HUES6 (cell line): Measurements from ENCODE around the gene KNCN.

Experiments
- H3K27ac ChIP-seq: 2 replicates; pipeline ENCODE4 v1.7.0; 2013; ENCODE audit warnings: low read depth, mild to moderate bottlenecking, low read length, inconsistent platforms
- H3K27me3 ChIP-seq: 2 replicates; pipeline ENCODE4 v1.6.1; 2013; ENCODE audit warnings: low read length; ENCODE audit not compliant: control insufficient read depth, insufficient read depth
- H3K36me3 ChIP-seq: 2 replicates; pipeline ENCODE4 v1.6.1; 2013; ENCODE audit warnings: low read length; ENCODE audit not compliant: control insufficient read depth, insufficient read depth
- H3K4me1 ChIP-seq: 2 replicates; pipeline ENCODE4 v1.6.1; 2013; ENCODE audit warnings: low read length; ENCODE audit not compliant: control insufficient read depth, insufficient read depth
- H3K4me3 ChIP-seq: 2 replicates; pipeline ENCODE4 v1.5.1; 2013; ENCODE audit warnings: low read depth, low read length
- H3K9ac ChIP-seq: one replicate; pipeline ENCODE4 v1.6.1; 2013; ENCODE audit warnings: mild to moderate bottlenecking, low read length
- H3K9me3 ChIP-seq: 2 replicates; pipeline ENCODE4 v1.6.1; 2013; ENCODE audit warnings: low read depth, low read length; ENCODE audit not compliant: control insufficient read depth, insufficient read depth

Gene KNCN

GRCh38 chr1:46553506-46553905 is 2.1 kb upstream of the KNCN start:
- H3K9me3 ChIP-seq, result no peaks in the 10 kb centered on the region
- H3K4me3 ChIP-seq, result no peak overlapping the region
- no peak overlapping the region for H3K9ac ChIP-seq
- no peak overlapping the region for H3K27ac ChIP-seq
- peaks cover 22% of the 10 kb centered on the region for H3K4me1 ChIP-seq
- H3K36me3 ChIP-seq, result no peaks in the 10 kb centered on the region
- peaks cover 10% of the 10 kb centered on the region; the same call in 1 of the 2 replicates for H3K27me3 ChIP-seq

- Histone ChIP-seq H3K27ac (no peak overlapping the region), H3K27me3 (peaks cover 13% of the 10 kb centered on the region), H3K4me3 (no peak overlapping the region), H3K9me3 (no peaks in the 10 kb centered on the region), H3K36me3 (no peaks in the 10 kb centered on the region), H3K4me1 (peaks cover 13% of the 10 kb centered on the region), H3K9ac (no peak overlapping the region)
Measured at GRCh38 chr1:46552357-46553237, 1.1 kb upstream of the KNCN start.

GRCh38 chr1:46550751-46551231 is 656 bp downstream of the KNCN start:
- Histone ChIP-seq H3K4me1 (peaks cover 13% of the 10 kb centered on the region), H3K27ac (no peak overlapping the region), H3K9me3 (no peaks in the 10 kb centered on the region), H3K27me3 (peaks cover 32% of the 10 kb centered on the region), H3K36me3 (no peaks in the 10 kb centered on the region), H3K9ac (no peak overlapping the region), H3K4me3 (no peak overlapping the region)

GRCh38 chr1:46549697-46550681 is 1.5 kb downstream of the KNCN start:
- Histone ChIP-seq H3K4me3 (no peak overlapping the region), H3K4me1 (peaks cover 13% of the 10 kb centered on the region), H3K9ac (peak overlapping the region; percentile 21), H3K27me3 (peaks cover 40% of the 10 kb centered on the region), H3K9me3 (no peaks in the 10 kb centered on the region), H3K27ac (no peak overlapping the region), H3K36me3 (no peaks in the 10 kb centered on the region)

- Histone ChIP-seq H3K27me3 (peaks cover 62% of the 10 kb centered on the region), H3K36me3 (no peaks in the 10 kb centered on the region), H3K4me1 (peaks cover 26% of the 10 kb centered on the region), H3K4me3 (no peak overlapping the region), H3K9me3 (no peaks in the 10 kb centered on the region), H3K27ac (no peak overlapping the region), H3K9ac (no peak overlapping the region)
Measured at GRCh38 chr1:46547481-46548383, 3.7 kb downstream of the KNCN start.

GRCh38 chr1:46546210-46546609 is 5.2 kb downstream of the KNCN start:
- Histone ChIP-seq H3K4me3 (no peak overlapping the region), H3K27ac (no peak overlapping the region), H3K27me3 (peaks cover 77% of the 10 kb centered on the region), H3K9me3 (no peaks in the 10 kb centered on the region), H3K36me3 (no peaks in the 10 kb centered on the region), H3K9ac (no peak overlapping the region), H3K4me1 (peaks cover 26% of the 10 kb centered on the region)

GRCh38 chr1:46545784-46546183 is 5.7 kb downstream of the KNCN start:
- Histone ChIP-seq H3K36me3 (no peaks in the 10 kb centered on the region), H3K27ac (no peak overlapping the region), H3K4me1 (peaks cover 24% of the 10 kb centered on the region), H3K4me3 (no peak overlapping the region), H3K9ac (no peak overlapping the region), H3K9me3 (no peaks in the 10 kb centered on the region), H3K27me3 (peaks cover 82% of the 10 kb centered on the region)

GRCh38 chr1:46544561-46545240 is 6.7 kb downstream of the KNCN start:
- H3K27me3 ChIP-seq, result peaks cover 84% of the 10 kb centered on the region

GRCh38 chr1:46543761-46544560 is 7.5 kb downstream of the KNCN start:
- Histone ChIP-seq H3K9me3 (no peaks in the 10 kb centered on the region), H3K4me1 (peaks cover 13% of the 10 kb centered on the region), H3K27ac (no peak overlapping the region), H3K4me3 (peak overlapping the region; percentile 56), H3K36me3 (no peaks in the 10 kb centered on the region), H3K9ac (no peak overlapping the region), H3K27me3 (peaks cover 90% of the 10 kb centered on the region)

More at GRCh38 chr1:46544561-46545240, 6.7 kb downstream of the KNCN start:
- no peak overlapping the region for H3K27ac ChIP-seq
- H3K9me3 ChIP-seq, result no peaks in the 10 kb centered on the region
- no peak overlapping the region for H3K9ac ChIP-seq
- H3K4me3 ChIP-seq, result peak overlapping the region; percentile 56
- peaks cover 14% of the 10 kb centered on the region for H3K4me1 ChIP-seq
- no peaks in the 10 kb centered on the region for H3K36me3 ChIP-seq
